SU-DHL-6 (cell line): Measurements from ENCODE around the gene NFATC2IP.

Experiments used
- EZH2phosphoT487 ChIP-seq: fragments of 200-600 bp; sonication (generic), shearing (Covaris generic); conservative IDR thresholded peaks from 2 replicates; pipeline ENCODE4 v1.6.1; 2018; ENCODE audit warnings: mild to moderate bottlenecking, antibody characterized with exemption, low read length, moderate library complexity, mixed read lengths
- TF ChIP-seq, protein P1 (sequence below): fragments of 200-600 bp; sonication (generic); IDR thresholded peaks from one replicate; pipeline ENCODE4 v1.5.1; 2017; ENCODE audit warnings: antibody characterized with exemption, mild to moderate bottlenecking, low read length, moderate library complexity; ENCODE audit not compliant: insufficient read depth, poor library complexity, severe bottlenecking

DNA sequence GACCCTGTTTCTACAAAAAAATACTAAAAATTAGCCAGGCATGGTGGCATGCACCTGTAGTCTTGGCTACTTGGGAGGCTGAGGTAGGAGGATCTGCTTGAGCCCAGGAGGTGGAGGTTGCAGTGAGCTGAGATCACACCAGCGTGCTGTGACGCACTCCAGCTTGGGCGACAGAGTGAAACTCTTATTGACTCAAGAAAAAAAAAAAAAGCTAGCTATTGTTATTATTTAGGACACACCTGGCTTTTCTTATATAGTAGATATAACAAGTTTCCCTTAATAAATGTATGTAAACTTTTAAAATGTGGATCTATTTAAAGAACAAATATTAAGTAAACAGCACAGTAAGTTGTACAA is 27.5 kb upstream of the NFATC2IP start:
- TF ChIP-seq, protein P1, sequence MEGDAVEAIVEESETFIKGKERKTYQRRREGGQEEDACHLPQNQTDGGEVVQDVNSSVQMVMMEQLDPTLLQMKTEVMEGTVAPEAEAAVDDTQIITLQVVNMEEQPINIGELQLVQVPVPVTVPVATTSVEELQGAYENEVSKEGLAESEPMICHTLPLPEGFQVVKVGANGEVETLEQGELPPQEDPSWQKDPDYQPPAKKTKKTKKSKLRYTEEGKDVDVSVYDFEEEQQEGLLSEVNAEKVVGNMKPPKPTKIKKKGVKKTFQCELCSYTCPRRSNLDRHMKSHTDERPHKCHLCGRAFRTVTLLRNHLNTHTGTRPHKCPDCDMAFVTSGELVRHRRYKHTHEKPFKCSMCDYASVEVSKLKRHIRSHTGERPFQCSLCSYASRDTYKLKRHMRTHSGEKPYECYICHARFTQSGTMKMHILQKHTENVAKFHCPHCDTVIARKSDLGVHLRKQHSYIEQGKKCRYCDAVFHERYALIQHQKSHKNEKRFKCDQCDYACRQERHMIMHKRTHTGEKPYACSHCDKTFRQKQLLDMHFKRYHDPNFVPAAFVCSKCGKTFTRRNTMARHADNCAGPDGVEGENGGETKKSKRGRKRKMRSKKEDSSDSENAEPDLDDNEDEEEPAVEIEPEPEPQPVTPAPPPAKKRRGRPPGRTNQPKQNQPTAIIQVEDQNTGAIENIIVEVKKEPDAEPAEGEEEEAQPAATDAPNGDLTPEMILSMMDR = no peak
- no peak for TF ChIP-seq EZH2phosphoT487
